VCaP (cell line): ENCODE measurements around the gene ZPR1.

Experiments
- H3K27ac ChIP-seq: fragments of 450-650 bp; 2 replicates; pipeline ENCODE4 v1.5.1; 2017
- TF ChIP-seq, protein P1 (sequence below): fragments of 450-650 bp; conservative IDR thresholded peaks from 2 replicates; pipeline ENCODE4 v1.5.1; 2017; ENCODE audit warnings: mild to moderate bottlenecking, moderate library complexity

The ZPR1 gene

DNA sequence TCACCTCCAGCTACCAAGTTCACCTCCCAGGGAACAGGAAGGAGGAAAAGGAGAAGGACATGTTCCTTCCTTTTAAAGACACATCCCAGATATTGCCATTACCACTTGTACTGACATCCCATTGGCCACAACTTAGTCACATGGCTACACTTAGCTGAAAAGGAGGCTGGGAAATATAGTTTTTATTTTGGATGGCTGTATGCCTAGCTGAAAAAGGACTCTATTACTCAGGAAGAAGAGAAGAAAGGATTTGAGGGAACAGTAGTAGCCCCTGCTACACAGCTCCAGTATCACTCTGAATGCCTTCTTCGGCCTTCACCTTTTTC is 5.9 kb upstream of the ZPR1 start:
- no peak overlapping the region for H3K27ac ChIP-seq
- TF ChIP-seq, protein P1, sequence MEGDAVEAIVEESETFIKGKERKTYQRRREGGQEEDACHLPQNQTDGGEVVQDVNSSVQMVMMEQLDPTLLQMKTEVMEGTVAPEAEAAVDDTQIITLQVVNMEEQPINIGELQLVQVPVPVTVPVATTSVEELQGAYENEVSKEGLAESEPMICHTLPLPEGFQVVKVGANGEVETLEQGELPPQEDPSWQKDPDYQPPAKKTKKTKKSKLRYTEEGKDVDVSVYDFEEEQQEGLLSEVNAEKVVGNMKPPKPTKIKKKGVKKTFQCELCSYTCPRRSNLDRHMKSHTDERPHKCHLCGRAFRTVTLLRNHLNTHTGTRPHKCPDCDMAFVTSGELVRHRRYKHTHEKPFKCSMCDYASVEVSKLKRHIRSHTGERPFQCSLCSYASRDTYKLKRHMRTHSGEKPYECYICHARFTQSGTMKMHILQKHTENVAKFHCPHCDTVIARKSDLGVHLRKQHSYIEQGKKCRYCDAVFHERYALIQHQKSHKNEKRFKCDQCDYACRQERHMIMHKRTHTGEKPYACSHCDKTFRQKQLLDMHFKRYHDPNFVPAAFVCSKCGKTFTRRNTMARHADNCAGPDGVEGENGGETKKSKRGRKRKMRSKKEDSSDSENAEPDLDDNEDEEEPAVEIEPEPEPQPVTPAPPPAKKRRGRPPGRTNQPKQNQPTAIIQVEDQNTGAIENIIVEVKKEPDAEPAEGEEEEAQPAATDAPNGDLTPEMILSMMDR, result no peak

GRCh38 chr11:116792869-116793771 is 5.3 kb upstream of the ZPR1 start:
- TF ChIP-seq, protein P1, result no peak
- H3K27ac ChIP-seq, result no peak overlapping the region

DNA sequence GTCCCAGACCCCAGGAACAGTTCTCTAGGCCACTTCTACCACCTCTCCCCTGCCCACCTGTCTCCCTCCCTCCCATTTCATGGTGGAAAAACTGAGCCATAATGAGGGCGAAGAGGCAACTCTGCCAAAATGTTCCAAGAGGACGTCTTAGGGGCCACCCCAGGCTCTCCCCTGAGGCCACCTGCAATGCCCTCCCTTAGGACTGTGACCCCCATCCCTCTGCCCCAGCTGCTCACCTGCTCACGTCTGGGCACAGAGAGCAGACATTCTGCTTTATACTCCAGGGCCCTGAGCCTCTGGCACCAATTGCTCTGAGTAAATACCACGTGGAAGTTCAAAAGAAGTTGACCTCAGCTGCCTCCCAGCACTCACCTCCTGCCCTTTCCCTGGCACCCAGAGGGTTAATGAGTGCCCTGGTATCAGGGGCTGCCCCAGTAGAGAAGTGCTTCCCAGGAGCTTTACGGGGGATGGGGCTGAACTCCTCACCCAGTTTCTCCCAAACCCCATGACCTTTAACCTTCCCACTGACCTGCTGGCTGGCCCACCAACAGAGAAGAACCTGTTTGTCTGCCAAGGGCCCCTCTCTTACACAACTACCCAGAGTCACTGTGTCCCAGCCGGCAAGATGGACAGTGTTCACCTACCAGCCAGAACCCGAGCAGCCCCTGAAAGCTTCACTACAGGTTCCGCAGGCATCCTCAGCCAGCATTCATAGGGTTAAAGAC is 4.5 kb upstream of the ZPR1 start:
- TF ChIP-seq, protein P1, result no peak
- H3K27ac ChIP-seq, result no peak overlapping the region

- no peak within 1 kb of the TSS; the same call in 1 of the 2 replicates for H3K27ac ChIP-seq
- TF ChIP-seq, protein P1, result no peak
These were observed 4.0 kb upstream of the ZPR1 start, which contains the start of gene APOA5 for GRCh38 chr11:116791813-116792143. TSS of gene APOA5 (minus strand) at chr11:116791879. CDS start at chr11:116791860, 19 bp downstream.

DNA sequence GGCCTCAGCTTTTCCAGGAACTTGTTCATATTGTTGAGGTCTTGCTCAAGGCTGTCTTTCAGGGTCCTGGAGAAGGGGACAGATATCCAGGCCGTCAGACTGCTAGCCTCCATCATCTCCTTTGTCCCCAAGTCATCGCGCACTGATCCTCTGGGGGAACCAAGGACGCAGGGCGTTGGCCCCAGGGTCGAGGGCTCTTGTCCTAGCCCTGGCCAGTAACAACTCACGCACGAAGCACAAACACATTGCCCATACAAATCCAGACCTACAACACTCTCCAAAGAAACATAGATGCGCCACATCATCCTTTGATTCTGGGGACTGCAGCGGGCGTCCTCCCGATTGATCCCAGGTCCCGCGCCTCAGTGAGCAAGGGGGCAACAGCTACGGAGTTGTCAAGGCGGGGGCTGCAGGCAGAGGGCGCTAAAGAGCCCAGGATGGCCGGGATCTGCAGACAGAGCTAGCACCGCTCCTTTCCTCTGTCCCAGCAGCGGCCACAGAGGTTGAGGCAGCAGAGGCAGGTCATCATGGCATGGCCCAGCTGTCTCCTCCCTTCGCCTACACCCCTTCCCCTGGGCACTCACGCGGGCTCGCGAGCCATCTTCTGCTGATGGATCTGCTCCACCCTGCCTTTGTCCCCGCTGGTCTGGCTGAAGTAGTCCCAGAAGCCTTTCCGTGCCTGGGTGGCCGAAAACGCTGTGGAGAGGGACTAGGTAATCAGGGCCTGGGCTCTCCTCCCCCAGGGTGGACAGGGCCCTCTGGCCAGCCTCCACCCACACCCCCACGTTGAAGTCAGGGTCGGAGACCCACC is 3.4 kb upstream of the ZPR1 start:
- no peak overlapping the region; the same call in 1 of the 2 replicates for H3K27ac ChIP-seq
- TF ChIP-seq, protein P1, result peak; percentile 89

DNA sequence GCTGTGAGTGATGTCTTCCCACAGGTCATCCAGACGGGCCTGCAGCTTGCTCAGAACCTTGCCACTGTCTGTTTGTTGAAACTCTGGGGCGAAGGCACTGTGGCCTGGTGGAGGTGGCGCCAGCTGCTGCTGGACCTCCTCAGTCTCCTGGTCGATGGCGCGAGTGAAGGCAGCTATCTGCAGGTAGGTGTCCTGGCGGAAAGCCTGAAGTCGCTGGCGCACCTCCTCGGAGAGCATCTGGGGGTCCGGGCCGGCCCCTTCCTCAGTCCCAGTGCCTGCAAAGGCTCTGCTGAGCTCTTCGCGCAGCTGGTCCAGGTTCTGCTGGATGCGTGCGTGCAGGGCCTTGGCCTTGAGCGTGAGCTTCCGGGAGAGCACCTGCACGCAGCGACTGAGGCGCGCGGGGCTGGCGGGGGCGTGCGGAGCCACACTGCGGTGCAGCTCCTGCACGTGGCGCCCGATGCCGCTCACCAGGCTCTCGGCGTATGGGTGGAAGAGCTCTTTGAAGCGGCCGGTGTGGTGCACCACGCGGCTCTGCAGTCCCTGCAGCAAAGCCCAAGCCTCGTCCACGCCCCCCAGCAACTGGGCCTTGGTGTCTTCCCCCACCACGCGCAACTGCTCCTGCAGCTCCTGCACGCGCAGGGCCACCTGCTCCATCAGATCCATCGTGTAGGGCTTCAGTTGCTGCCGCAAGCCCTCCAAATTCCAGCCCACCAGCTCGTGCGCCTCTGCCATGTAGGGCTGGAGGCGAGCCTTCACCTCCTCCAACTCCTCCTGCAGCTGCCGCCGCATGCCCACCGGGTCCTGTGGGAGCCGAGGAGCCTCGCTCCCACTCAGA is 2.6 kb upstream of the ZPR1 start:
- TF ChIP-seq, protein P1, result no peak
- H3K27ac ChIP-seq, result no peak overlapping the region
